Measurements from ENCODE around the gene ROPN1L. TPM values are rescaled to one million over a fixed set of nuclear protein-coding genes. Genes with fewer than 3 reads are reported as not detected.

Gene ROPN1L
- total RNA-seq, 1 experiment from 2014 or later = 0.82 TPM

GRCh38 chr5:10420932-10421331 is 20.7 kb upstream of the ROPN1L start:
- Mint-ChIP-seq H3K4me1 (ENCODE audit: insufficient read depth, unreplicated experiment) (no peaks in the 10 kb centered on the region), H3K4me3 (ENCODE audit: unreplicated experiment) (no peak overlapping the region), H3K36me3 (ENCODE audit: insufficient read depth, unreplicated experiment) (peaks cover 90% of the 10 kb centered on the region), H3K27me3 (ENCODE audit: insufficient read depth, unreplicated experiment) (no peaks in the 10 kb centered on the region), H3K9me3 (ENCODE audit: unreplicated experiment) (no peaks in the 10 kb centered on the region), H3K27ac (ENCODE audit: low read depth, unreplicated experiment) (peak overlapping the region; percentile 49)
- intact Hi-C loops (cut with micrococcal nuclease) = no loop called here
- TF ChIP-seq CTCF (IDR thresholded peaks at IDR 0.05; ENCODE audit: unreplicated experiment) = no peak
- no peak for DNase-seq (ENCODE audit: unreplicated experiment)
- POLR2A ChIA-PET = interaction anchor here (0.7 to 0.8 kb wide), 2 partner anchors 9 to 119 kb away, joined by 3 read pairs; no protein-coding TSS in a partner anchor
- CTCF ChIA-PET = interaction anchor here (0.7 to 4.8 kb wide), 2 partner anchors 39 to 138 kb away, joined by 3 to 36 read pairs; no protein-coding TSS in a partner anchor
- BruUV-seq (replicated peaks) = no TSS peak

- Mint-ChIP-seq H3K36me3 (ENCODE audit: insufficient read depth, unreplicated experiment) (peaks cover 90% of the 10 kb centered on the region), H3K4me1 (ENCODE audit: insufficient read depth, unreplicated experiment) (no peaks in the 10 kb centered on the region), H3K4me3 (ENCODE audit: unreplicated experiment) (no peak overlapping the region), H3K27me3 (ENCODE audit: insufficient read depth, unreplicated experiment) (no peaks in the 10 kb centered on the region), H3K27ac (ENCODE audit: low read depth, unreplicated experiment) (peak overlapping the region; percentile 17), H3K9me3 (ENCODE audit: unreplicated experiment) (no peaks in the 10 kb centered on the region)
- no peak for TF ChIP-seq CTCF (IDR thresholded peaks at IDR 0.05; ENCODE audit: unreplicated experiment)
- ChIA-PET CTCF (interaction anchor here (0.6 to 4.8 kb wide), 5 partner anchors 21 to 139 kb away, joined by 3 to 36 read pairs (median 6); no protein-coding TSS in a partner anchor), POLR2A (interaction anchor here (0.7 to 0.8 kb wide), 4 partner anchors 8 to 1409 kb away, joined by 3 read pairs; no protein-coding TSS in a partner anchor)
- intact Hi-C loops (cut with micrococcal nuclease) = no loop called here
- DNase-seq (ENCODE audit: unreplicated experiment) = no peak
- no TSS peak for BruUV-seq (replicated peaks)
These were observed 19.6 kb upstream of the ROPN1L start for GRCh38 chr5:10421896-10422691.

DNA sequence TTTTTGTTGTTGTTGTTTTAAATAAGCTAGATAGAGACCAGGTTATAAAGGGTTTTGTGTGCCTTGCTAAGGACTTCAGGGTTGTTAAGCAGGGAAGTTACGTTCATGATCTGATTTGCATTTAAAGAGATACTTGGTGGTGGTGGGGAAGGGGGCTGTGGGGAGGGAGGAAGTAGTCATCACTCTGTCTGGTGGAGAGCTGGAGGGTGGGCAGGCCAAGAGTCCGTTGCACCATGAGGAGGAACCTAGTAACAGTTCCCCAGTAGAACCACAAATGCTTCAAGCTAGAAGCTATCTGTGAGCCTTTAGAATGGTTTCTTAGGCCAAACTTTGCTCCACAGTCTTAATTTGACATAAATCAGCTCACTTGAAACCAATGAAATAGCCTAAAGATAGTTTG is 18.7 kb upstream of the ROPN1L start:
- DNase-seq (ENCODE audit: unreplicated experiment) = no peak
- CTCF ChIA-PET = interaction anchor here (0.6 to 4.8 kb wide), 15 partner anchors 8 to 1068 kb away, joined by 3 to 36 read pairs (median 5); no protein-coding TSS in a partner anchor
- no peaks in the 10 kb centered on the region for H3K9me3 Mint-ChIP-seq (ENCODE audit: unreplicated experiment)
- POLR2A ChIA-PET = interaction anchor here (0.7 kb wide), 2 partner anchors 692 to 1409 kb away, joined by 3 read pairs; no protein-coding TSS in a partner anchor
- intact Hi-C loops (cut with micrococcal nuclease) = no loop called here
- no peak for TF ChIP-seq CTCF (IDR thresholded peaks at IDR 0.05; ENCODE audit: unreplicated experiment)
- no TSS peak for BruUV-seq (replicated peaks)
- H3K27me3 Mint-ChIP-seq (ENCODE audit: insufficient read depth, unreplicated experiment) = no peaks in the 10 kb centered on the region
- H3K4me3 Mint-ChIP-seq (ENCODE audit: unreplicated experiment) = no peak overlapping the region
- H3K27ac Mint-ChIP-seq (ENCODE audit: low read depth, unreplicated experiment) = no peak overlapping the region
- H3K4me1 Mint-ChIP-seq (ENCODE audit: insufficient read depth, unreplicated experiment) = no peaks in the 10 kb centered on the region
- peaks cover 90% of the 10 kb centered on the region for H3K36me3 Mint-ChIP-seq (ENCODE audit: insufficient read depth, unreplicated experiment)

- peak; percentile 42 for TF ChIP-seq CTCF (IDR thresholded peaks at IDR 0.05; ENCODE audit: unreplicated experiment)
- no peak overlapping the region for H3K27ac Mint-ChIP-seq (ENCODE audit: low read depth, unreplicated experiment)
- peaks cover 85% of the 10 kb centered on the region for H3K36me3 Mint-ChIP-seq (ENCODE audit: insufficient read depth, unreplicated experiment)
- ChIA-PET CTCF (interaction anchor here (0.6 to 4.8 kb wide), 14 partner anchors 9 to 1214 kb away, joined by 3 to 36 read pairs (median 3); no protein-coding TSS in a partner anchor), POLR2A (interaction anchor here (0.5 to 1.4 kb wide), 2 partner anchors 140 to 159 kb away, joined by 3 read pairs; no protein-coding TSS in a partner anchor)
- no peaks in the 10 kb centered on the region for H3K9me3 Mint-ChIP-seq (ENCODE audit: unreplicated experiment)
- H3K4me3 Mint-ChIP-seq (ENCODE audit: unreplicated experiment) = no peak overlapping the region
- H3K27me3 Mint-ChIP-seq (ENCODE audit: insufficient read depth, unreplicated experiment) = no peaks in the 10 kb centered on the region
- BruUV-seq (replicated peaks) = no TSS peak
- no peaks in the 10 kb centered on the region for H3K4me1 Mint-ChIP-seq (ENCODE audit: insufficient read depth, unreplicated experiment)
- intact Hi-C loops (cut with micrococcal nuclease) = loop anchor here (1.0 kb wide), 1 partner anchor 140 kb away; no protein-coding TSS in a partner anchor
- DNase-seq (ENCODE audit: unreplicated experiment) = peak; percentile 40
These were observed 17.5 kb upstream of the ROPN1L start for GRCh38 chr5:10424124-10424731.
